Lung microvascular endothelial cell (primary cell): ENCODE data around the gene CALN1. TPM values are rescaled to one million over a fixed set of nuclear protein-coding genes. Genes with fewer than 3 reads are reported as not detected.
"Not testable (repeated sequence)": the region's sequence is repeated elsewhere in the genome, so short reads cannot be mapped to it uniquely, and the experiment has no call there.

Experiments
- DNase-seq, 2 donors: peaks; one replicate each; pipeline versions ENCODE4 v3.0.0 to v3.0.0-alpha.2; 2010; ENCODE audit warnings: low read depth in 2 of 2
- total RNA-seq: library from RNA; depleted of rRNA; stranded (reverse); fragments of >200 nt; gene quantifications from 2 replicates; pipeline ENCODE4 v1.2.1, GENCODE V29; 2014

The CALN1 gene
- total RNA-seq, 1 donor from 2014 or later, result 0.79 TPM

GRCh38 chr7:71987200-71987767, 424.9 kb downstream of the CALN1 start:
- no peak for DNase-seq

GRCh38 chr7:71984348-71984747, 427.8 kb downstream of the CALN1 start:
- DNase-seq, result no peak

GRCh38 chr7:71982851-71983250, 429.3 kb downstream of the CALN1 start:
- no peak for DNase-seq

DNA sequence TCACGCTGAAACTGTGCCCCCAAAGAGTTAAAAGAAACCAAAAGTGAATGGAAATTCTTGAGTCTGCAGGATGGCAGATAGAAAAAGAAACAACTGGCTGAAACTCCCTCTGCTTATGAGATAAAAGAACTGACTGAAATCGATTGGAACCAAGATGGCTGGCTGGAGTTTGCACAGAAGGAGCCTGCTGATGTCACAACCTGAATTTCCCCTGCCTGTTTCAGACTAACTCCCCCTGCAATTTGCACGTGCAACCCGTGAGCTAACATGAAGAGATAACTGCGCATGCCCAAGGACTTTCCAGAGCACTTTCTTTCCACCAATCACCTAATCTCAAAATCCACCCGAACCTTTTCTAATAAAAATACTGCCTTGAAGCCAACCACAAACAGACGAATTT, 435.5 kb downstream of the CALN1 start:
- DNase-seq, result no peak

GRCh38 chr7:71974611-71975010, 437.5 kb downstream of the CALN1 start:
- DNase-seq, result no peak

DNA sequence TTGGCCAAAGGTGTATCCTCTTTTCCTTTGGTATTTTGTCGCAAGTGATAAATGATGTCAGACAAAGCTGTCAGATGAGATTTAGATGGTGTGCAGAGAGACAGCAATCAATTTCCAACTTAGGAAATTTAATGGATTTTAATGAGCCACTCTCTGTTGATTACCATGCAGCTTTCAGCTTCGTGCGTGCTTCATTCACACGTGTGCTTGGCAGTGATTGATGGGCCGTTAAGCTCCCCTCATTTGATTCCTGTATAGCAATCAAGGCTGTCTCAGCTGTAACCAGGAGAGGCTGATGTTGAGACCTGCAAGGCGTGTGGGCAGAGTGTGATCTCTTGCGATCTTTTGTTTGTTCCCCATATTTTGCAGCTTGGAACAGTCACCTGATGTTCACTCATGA, 439.6 kb downstream of the CALN1 start:
- no peak for DNase-seq

GRCh38 chr7:71970725-71971124, 441.4 kb downstream of the CALN1 start:
- DNase-seq, result no peak

GRCh38 chr7:71962636-71963035, 449.5 kb downstream of the CALN1 start:
- no peak for DNase-seq

- no peak for DNase-seq
Measured at GRCh38 chr7:71961283-71961682, 450.9 kb downstream of the CALN1 start.

- no peak for DNase-seq
Measured at GRCh38 chr7:71942115-71942514, 470.0 kb downstream of the CALN1 start.

- DNase-seq, result peak in 1 of 2 donors; percentile 11
Measured at GRCh38 chr7:71937840-71938371, 474.2 kb downstream of the CALN1 start.

DNA sequence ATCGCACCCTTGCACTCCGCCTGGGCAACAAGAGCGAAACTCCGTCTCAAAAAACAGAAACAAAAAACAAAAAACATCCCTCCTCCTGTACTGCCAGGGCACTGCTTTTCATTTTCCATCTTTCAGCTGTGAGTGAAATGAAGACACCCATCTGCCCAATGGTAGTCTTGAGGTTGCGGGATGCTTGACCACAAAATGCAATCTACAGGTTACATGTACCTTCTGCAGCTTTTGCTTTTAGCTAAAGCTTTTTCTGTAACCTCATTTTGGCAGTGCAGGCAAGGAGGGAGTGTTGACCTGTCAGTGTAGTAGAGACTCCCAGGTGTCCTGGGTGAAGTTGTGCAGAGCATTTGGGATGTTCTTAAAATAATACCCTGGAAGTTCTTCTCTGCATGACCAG, 476.5 kb downstream of the CALN1 start:
- DNase-seq, result no peak

GRCh38 chr7:71933426-71933825, 478.7 kb downstream of the CALN1 start:
- no peak for DNase-seq

- DNase-seq, result peak in 1 of 2 donors; percentile 5
Measured at GRCh38 chr7:71925663-71926062, 486.5 kb downstream of the CALN1 start.

GRCh38 chr7:71914204-71914603, 497.9 kb downstream of the CALN1 start:
- DNase-seq, result not testable (repeated sequence)

DNA sequence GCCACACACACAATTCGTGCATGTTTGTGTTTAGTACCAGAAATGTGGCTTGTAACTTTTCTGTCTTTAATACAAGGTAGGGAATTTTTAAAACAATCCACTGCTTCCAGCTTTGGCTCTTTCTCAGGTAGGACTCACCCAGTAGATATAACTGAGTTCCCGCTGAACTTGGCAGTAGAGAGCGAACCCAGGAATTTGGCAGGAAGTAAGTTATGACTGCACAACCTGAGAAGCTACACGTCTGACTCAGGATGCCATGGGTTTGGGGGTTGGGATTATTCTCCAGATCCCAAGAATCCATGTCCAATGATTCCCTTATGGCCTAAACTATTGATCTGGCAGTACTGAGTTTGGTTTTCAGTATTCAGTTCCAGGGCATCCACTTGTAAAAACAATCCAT, 499.7 kb downstream of the CALN1 start:
- no peak for DNase-seq

DNA sequence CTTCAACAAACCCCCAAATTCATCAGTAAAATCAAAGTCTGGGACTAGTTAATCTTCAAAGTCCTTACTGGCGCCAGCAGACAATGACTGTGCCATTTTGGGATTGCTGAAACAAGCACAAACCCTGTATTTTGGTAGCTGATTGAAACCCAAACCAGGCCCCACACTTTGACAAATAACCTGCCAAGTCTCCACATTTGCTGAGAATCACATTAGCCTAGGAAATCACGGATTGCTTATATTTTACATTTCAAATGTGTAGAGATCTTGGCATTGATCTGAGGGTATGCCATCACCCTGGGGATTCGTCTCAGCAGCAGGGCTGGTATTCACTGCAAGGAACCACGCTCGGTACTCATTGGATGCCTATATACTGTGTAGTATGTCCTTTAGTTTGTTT, 501.1 kb downstream of the CALN1 start:
- DNase-seq, result no peak

- no peak for DNase-seq
Measured at GRCh38 chr7:71905821-71906220, 506.3 kb downstream of the CALN1 start.

DNA sequence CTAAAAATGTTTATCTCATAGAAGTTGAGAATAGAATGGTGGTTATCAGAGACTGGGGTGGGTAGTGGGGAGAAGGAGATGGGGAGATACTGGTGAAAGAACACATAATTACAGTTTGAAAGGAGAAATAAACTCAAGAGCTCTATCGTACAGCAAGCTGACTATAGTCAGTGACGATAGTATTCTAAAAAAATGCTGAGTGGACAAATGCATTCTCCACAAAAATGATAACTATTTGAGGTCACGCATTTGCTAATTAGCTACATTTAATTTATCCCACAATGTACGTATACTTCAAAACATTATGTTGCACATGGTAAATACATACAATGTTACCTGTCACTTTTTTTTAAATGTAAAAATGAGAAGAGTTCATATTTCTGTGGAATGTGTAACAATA, 507.7 kb downstream of the CALN1 start:
- DNase-seq, result no peak

- no peak for DNase-seq
Measured at GRCh38 chr7:71900556-71900955, 511.6 kb downstream of the CALN1 start.

DNA sequence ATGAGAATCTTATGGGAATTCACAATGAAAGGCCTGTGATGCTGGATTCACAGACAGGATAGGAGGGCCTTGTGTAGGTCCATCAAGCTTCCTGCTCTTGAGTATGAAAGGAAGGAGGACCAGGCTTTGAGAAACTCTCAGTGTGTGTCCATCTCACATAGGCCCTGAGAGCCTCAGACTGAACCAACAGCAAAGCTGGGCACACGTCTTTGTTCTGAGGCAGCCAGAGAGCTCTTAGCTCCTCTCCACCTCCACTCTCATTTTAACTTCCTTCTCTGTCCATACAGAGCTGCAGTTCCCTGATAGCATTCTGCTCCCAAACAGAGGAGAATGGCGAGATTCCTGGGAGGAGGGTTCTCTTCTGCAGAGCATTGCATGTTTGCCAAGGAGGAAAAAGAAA, 515.6 kb downstream of the CALN1 start:
- no peak for DNase-seq

GRCh38 chr7:71886046-71886445, 526.1 kb downstream of the CALN1 start:
- no peak for DNase-seq

DNA sequence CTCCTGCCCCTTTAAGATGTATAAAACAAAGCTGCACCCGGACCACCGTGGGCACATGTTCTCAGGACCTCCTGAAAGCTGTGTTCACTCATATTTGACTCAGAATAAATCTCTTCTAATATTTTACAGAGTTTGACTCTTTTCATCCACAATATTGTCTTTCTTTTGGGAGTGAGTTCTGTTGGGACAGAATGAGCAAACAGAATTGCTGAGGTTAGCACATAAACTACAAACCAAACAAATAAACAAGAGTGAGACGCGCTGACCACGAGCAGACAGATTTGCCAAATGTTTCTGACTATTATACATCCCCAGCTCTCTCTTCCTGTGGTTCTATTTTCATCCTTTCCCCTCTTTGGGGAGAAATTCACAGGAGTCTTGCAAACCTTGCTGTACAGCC, 526.7 kb downstream of the CALN1 start:
- no peak for DNase-seq

- DNase-seq, result no peak
Measured at GRCh38 chr7:71883415-71883814, 528.7 kb downstream of the CALN1 start.
